Raji (cell line): ENCODE data around the gene SLC5A12.

Source experiments
- POLR2A ChIP-seq: IDR thresholded peaks from 2 replicates; pipeline ENCODE4 v1.6.1; 2011; ENCODE audit warnings: low read depth, low read length, control low read depth; ENCODE audit not compliant: insufficient read depth

Gene SLC5A12

DNA sequence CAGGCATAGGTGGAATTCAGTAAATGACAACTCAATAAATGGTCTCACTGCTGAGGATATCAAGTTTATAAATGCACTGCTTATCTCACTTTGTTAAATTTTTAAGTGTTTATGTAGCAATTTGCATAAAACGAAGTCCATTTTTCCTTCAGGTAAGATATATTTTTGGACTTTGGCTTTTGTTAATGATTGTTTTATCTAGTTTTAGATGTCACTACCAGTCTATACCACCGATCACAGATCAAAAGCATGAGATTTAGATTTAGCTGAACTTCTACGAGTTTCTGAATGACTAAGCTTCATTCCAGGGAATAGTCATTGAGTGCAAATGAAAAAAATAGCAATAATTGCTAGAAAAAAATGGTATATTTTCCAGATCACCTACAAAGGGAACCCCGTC lies 12.8 kb upstream of the SLC5A12 start:
- TF ChIP-seq POLR2A = no peak

- TF ChIP-seq POLR2A = no peak
Measured at GRCh38 chr11:26731084-26731456, 9.2 kb upstream of the SLC5A12 start.

- TF ChIP-seq POLR2A = no peak
Measured at GRCh38 chr11:26730414-26731083, 8.7 kb upstream of the SLC5A12 start.

DNA sequence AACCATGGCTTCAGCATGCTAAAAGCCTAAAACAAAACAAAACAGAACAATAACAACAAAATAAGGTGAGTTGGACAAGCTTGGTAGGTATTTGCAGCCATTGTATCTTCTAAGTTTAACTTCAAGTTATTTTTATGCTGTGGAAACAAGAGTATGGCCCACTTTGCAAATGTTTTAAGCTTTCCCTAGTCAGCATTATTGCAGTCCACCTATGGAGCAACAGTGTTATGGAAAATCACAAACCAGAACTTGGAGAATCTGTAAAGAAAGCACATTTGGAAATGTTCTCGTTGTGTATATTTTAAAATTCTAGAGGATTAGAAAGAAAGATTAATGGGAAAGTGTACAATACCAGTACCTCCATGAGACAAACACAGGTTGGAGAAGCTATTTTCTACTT lies 7.4 kb upstream of the SLC5A12 start:
- TF ChIP-seq POLR2A = no peak

- no peak for TF ChIP-seq POLR2A
Measured at GRCh38 chr11:26726960-26727359, 5.1 kb upstream of the SLC5A12 start.

- no peak for TF ChIP-seq POLR2A
Measured at GRCh38 chr11:26719998-26720397, 1.9 kb downstream of the SLC5A12 start.

DNA sequence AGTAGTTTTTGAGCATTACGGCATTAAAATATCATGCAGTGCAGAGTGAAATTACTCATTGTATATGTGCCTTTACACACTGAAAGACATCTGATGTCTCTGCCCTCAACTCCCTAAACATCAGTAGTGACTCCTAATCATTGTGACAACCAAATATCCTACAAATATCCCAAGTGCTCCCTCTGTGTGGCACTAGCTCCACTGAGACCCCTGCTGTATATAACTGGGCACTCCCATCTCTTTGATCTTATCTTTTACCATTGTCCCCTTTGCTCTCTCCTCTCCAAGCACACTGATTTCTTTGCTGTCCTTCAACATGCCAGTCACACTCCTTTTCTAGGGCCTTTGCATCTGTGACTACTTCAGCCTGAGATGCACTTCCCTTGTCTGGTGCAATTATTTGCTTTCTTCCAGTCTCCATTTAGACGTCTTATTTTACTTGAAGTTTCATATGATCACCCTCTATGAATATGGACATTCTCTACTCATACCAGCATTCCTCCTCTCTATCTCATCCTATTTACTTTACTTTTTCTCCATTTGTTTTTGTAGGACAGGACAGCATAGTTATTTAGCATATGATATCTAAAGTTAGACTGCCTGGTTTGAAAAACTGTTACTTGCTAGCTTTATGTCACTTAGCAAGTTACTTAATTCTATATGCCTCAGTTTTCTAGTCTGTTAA lies 2.4 kb downstream of the SLC5A12 start:
- no peak for TF ChIP-seq POLR2A

GRCh38 chr11:26717771-26718170 lies 4.1 kb downstream of the SLC5A12 start:
- TF ChIP-seq POLR2A = no peak

DNA sequence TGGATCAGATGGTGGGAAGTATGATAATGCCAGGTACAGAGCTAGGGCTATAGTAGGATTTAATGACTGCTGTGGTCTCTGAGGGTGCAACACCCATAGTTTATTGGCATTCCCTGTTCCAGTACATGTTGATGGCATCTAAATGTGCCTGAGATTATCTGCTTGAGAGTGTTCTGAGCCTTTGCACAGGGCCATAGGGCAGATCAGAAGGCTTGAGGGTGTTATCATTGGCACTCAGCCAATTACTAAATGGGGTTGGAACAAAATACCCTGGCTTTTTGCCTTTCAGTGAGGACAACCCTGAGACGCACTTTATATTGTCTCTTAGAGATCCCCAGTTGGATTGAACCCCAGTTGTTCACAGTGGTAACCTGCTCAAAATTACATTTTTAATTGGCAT lies 6.7 kb downstream of the SLC5A12 start:
- TF ChIP-seq POLR2A = no peak

DNA sequence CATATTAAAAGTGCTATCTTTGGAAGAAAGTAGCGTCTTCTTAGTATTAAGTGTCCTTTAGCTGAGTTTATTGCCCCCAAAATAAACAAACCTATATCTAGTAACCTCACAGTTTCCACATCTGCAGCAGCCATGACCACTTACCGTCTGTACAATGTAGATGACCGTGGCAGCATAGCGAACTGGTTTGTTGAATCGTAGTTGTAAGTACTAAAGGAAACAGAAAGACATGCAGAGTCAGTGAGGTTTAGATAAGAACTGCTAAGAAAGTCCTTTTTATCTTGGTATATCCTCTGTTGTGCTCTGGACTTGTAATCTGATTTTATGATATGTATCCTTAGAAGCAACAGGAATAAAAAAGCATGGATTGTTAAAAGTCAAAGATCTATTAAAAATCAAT lies 9.4 kb downstream of the SLC5A12 start:
- no peak for TF ChIP-seq POLR2A

GRCh38 chr11:26710489-26710888 lies 11.4 kb downstream of the SLC5A12 start:
- no peak for TF ChIP-seq POLR2A

DNA sequence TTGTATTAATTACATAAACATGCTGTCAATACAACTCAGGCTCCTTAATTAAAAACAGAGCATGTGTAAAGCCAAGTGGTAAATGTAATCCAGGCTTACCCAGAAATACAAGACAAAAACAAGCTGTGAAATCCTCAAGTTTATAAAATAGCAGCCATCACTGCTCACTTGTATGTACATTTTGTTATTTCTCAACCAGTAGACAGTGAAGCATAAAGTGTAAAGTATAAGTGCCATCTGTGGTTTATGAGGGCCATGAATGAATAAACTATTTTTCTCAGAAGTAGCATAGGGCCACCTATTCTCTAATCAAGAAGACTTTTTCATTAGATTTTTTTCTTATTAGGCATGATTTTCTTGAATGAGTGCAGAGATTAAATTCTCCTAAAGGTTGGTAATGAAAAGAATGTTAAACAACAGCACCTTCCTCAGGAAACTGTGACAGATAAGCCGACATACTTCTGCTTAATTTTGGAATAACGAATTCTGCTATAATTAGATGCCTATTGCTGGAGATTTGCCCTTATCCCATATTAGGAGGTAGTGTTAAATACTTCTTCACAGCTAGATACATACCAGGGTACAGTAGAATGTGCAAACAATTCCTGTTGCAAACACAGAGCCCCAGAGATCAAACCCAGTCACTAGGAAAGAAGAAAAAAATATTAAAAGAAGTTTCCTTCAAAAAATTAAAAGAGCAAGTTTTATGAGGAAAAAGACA lies 13.0 kb downstream of the SLC5A12 start:
- no peak for TF ChIP-seq POLR2A

DNA sequence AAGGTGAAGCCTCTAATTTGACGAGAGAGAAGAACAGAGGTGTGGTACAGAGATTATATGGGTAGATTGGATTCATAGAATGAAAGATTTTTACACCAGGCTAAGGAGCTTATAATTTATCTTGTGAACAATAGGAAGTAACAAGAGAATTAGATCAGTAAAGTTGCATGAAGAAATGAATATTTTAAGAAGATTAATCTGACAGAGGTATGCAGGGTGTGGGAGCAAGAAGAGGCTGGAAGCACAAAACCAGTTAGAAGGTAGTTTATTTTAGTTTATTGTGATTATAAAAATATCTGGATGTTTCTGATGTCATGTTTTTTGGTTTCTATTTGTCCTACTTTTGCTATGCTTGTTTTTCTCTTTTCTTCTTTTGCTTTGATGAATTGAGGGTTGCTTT lies 15.7 kb downstream of the SLC5A12 start:
- no peak for TF ChIP-seq POLR2A

- no peak for TF ChIP-seq POLR2A
Measured at GRCh38 chr11:26704249-26704648, 17.6 kb downstream of the SLC5A12 start.

DNA sequence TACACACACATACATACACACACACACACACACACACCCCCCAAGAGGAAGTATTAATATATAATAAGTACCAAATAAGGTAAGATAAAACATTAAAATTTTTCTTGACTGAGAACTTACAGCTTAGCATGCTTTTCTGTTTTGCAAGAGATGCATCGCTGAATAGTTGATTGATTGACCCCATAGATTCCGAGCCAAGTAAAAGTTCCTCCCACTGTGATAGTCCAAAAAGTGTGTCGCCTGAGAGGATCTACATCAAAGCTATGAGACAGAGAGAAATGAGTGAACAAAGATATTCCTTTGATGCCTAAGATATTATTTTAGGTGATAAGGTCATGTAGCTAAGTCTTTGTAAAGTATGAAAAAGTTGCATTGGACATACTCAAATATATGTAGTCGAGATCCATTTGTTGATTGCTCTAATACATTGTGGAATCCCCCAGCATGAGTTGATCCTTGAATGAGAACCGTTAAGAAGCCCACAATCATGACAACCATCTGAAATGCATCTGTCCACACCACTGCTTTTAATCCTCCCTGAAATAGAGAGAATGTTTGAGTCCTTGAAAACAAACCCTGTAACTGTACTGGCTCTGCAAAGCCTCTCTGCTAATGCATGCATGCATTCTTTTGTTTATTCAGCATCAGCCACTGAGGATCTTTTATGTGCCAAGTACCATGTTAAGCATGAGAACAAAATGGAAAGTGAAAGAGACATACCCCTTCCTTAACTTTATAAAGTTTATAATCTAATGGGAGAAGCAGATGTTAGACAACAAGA lies 18.3 kb downstream of the SLC5A12 start:
- no peak for TF ChIP-seq POLR2A

- no peak for TF ChIP-seq POLR2A
Measured at GRCh38 chr11:26702406-26702805, 19.5 kb downstream of the SLC5A12 start.

DNA sequence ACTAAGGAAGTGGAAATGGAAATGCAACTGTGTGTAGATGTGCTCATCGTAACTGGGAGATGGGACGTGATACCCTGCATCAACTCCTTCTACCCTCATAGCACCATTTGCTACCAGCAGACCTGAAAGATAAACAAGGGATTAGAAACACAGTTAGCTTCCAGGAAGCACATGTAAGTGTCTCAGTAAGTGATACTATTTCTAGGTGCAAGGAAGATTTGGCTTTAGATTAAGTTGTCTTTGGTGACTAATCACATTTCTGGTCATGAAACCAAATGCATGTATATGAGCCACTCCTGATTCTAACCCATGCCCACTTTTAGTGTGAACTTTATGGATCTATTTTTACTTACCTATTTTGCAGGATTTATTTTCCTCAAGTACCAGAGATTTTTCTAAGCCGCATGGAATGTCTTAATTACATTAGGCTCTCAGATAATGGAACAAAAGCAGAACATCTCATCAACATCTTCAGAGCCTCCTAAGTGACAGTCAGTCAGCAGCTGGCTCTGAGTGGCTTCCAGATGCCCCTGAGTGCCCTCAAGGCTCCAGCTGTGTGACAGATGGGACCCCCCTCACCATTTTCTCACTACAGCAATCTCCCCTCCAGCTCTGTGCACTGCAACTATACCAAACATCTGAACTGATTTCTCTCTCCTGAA lies 21.2 kb downstream of the SLC5A12 start:
- TF ChIP-seq POLR2A = no peak
